Measurements from ENCODE around the gene HEBP1. TPM values are rescaled to one million over a fixed set of nuclear protein-coding genes. Genes with fewer than 3 reads are reported as not detected.
"Not testable (repeated sequence)": the region's sequence is repeated elsewhere in the genome, so short reads cannot be mapped to it uniquely, and the experiment has no call there.

The HEBP1 gene
- total RNA-seq, 3 donors from 2014 or later (not counting 1 experiment from before 2014, with no cell fraction given): 10.8 to 13.5 (median 11.9) TPM

GRCh38 chr12:13038491-13039161 is 38.6 kb upstream of the HEBP1 start:
- ATAC-seq (no peak), DNase-seq (no peak)
- H3K36me3 Mint-ChIP-seq: no peaks in the 10 kb centered on the region
- no peak overlapping the region for H3K4me3 Mint-ChIP-seq
- H3K27ac Mint-ChIP-seq: no peak overlapping the region
- peaks cover 8 to 19% of the 10 kb centered on the region in 2 donors for H3K27me3 Mint-ChIP-seq (ENCODE audit: low read depth in 2 of 2)
- no peak for TF ChIP-seq CTCF (IDR thresholded peaks at IDR 0.05)
- 86% methylated on average over 4 of the region's 4 CpGs for WGBS (ENCODE audit: insufficient coverage)
- intact Hi-C loops (cut with micrococcal nuclease): no loop called here
- H3K9me3 ChIP-seq (ENCODE audit: control insufficient read depth, insufficient read depth, low read length): no peaks in the 10 kb centered on the region
- no peaks in the 10 kb centered on the region for H3K36me3 ChIP-seq (ENCODE audit: control insufficient read depth, insufficient read depth, low read length)
- no peaks in the 10 kb centered on the region for H3K9me3 Mint-ChIP-seq
- no peak overlapping the region for H3K4me3 ChIP-seq (ENCODE audit: low read length)
- H3K27ac ChIP-seq (ENCODE audit: low read length): no peak overlapping the region
- H3K27me3 ChIP-seq (ENCODE audit: control insufficient read depth, insufficient read depth, low read length): no peaks in the 10 kb centered on the region
- H3K4me1 Mint-ChIP-seq: no peaks in the 10 kb centered on the region
- H3K4me1 ChIP-seq (ENCODE audit: control insufficient read depth, insufficient read depth, low read length): no peaks in the 10 kb centered on the region

GRCh38 chr12:13036881-13037280 is 36.8 kb upstream of the HEBP1 start:
- Histone ChIP-seq H3K9me3 (ENCODE audit: control insufficient read depth, insufficient read depth, low read length) (no peaks in the 10 kb centered on the region), H3K36me3 (ENCODE audit: control insufficient read depth, insufficient read depth, low read length) (no peaks in the 10 kb centered on the region), H3K27me3 (ENCODE audit: control insufficient read depth, insufficient read depth, low read length) (no peaks in the 10 kb centered on the region), H3K4me1 (ENCODE audit: control insufficient read depth, insufficient read depth, low read length) (no peaks in the 10 kb centered on the region), H3K4me3 (ENCODE audit: low read length) (no peak overlapping the region), H3K27ac (ENCODE audit: low read length) (no peak overlapping the region)
- Mint-ChIP-seq H3K27me3 (ENCODE audit: low read depth in 2 of 2) (peaks cover 5 to 11% of the 10 kb centered on the region in 2 donors), H3K27ac (no peak overlapping the region), H3K4me1 (no peaks in the 10 kb centered on the region), H3K9me3 (no peaks in the 10 kb centered on the region), H3K4me3 (no peak overlapping the region), H3K36me3 (no peaks in the 10 kb centered on the region)
- DNase-seq: no peak
- no peak for TF ChIP-seq CTCF (IDR thresholded peaks at IDR 0.05)
- 93% methylated on average over 2 of the region's 3 CpGs for WGBS (ENCODE audit: insufficient coverage)
- ATAC-seq: no peak
- intact Hi-C loops (cut with micrococcal nuclease): no loop called here

DNA sequence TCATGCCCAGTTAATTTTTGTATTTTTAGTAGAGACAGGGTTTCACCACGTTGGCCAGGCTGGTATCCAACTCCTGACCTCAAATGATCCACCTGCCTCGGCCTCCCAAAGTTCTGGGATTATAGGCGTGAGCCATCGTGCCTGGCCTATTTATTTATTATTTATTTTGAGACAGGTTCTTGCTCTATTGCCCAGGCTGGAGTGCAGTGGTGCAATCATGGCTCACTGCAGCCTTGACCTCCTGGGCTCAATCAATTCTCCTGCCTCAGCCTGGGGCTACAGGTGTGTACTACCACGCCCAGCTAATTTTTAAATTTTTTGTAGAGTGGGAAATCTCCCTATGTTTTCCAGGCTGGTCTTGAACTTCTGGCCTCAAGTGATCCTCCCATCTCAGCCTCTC is 35.3 kb upstream of the HEBP1 start:
- H3K4me3 Mint-ChIP-seq; H3K4me1 ChIP-seq (ENCODE audit: control insufficient read depth, insufficient read depth, low read length); H3K27me3 Mint-ChIP-seq (ENCODE audit: low read depth in 2 of 2); H3K4me3 ChIP-seq (ENCODE audit: low read length); H3K27ac Mint-ChIP-seq; H3K36me3 ChIP-seq (ENCODE audit: control insufficient read depth, insufficient read depth, low read length); H3K9me3 ChIP-seq (ENCODE audit: control insufficient read depth, insufficient read depth, low read length); H3K36me3 Mint-ChIP-seq; ATAC-seq; H3K9me3 Mint-ChIP-seq; H3K27me3 ChIP-seq (ENCODE audit: control insufficient read depth, insufficient read depth, low read length); DNase-seq; intact Hi-C loops (cut with micrococcal nuclease); H3K27ac ChIP-seq (ENCODE audit: low read length); H3K4me1 Mint-ChIP-seq: not testable (repeated sequence)
- WGBS (ENCODE audit: insufficient coverage): 80% methylated on average over 5 of the region's 5 CpGs

- no peaks in the 10 kb centered on the region for H3K36me3 Mint-ChIP-seq
- intact Hi-C loops (cut with micrococcal nuclease): no loop called here
- Histone ChIP-seq H3K27me3 (ENCODE audit: control insufficient read depth, insufficient read depth, low read length) (no peaks in the 10 kb centered on the region), H3K36me3 (ENCODE audit: control insufficient read depth, insufficient read depth, low read length) (no peaks in the 10 kb centered on the region), H3K9me3 (ENCODE audit: control insufficient read depth, insufficient read depth, low read length) (no peaks in the 10 kb centered on the region), H3K4me3 (ENCODE audit: low read length) (no peak overlapping the region), H3K27ac (ENCODE audit: low read length) (no peak overlapping the region), H3K4me1 (ENCODE audit: control insufficient read depth, insufficient read depth, low read length) (no peaks in the 10 kb centered on the region)
- no peak for ATAC-seq
- no peak overlapping the region for H3K27ac Mint-ChIP-seq
- H3K4me1 Mint-ChIP-seq: no peaks in the 10 kb centered on the region
- H3K9me3 Mint-ChIP-seq: no peaks in the 10 kb centered on the region
- peaks cover 0 to 2% of the 10 kb centered on the region in 2 donors for H3K27me3 Mint-ChIP-seq (ENCODE audit: low read depth in 2 of 2)
- 93% methylated on average over 4 of the region's 5 CpGs for WGBS (ENCODE audit: insufficient coverage)
- DNase-seq: no peak
- no peak overlapping the region for H3K4me3 Mint-ChIP-seq
- no peak for TF ChIP-seq CTCF (IDR thresholded peaks at IDR 0.05)
Observed at GRCh38 chr12:13033476-13033875, 33.4 kb upstream of the HEBP1 start.

All from natural killer cell (primary cell).